Endodermal cell (in vitro differentiated cells): ENCODE results near the gene DTNA. TPM values are rescaled to one million over a fixed set of nuclear protein-coding genes. Genes with fewer than 3 reads are reported as not detected.

Experiments
- DNase-seq: peaks from one replicate; pipeline ENCODE4 v3.0.0-alpha.2; 2017
- H3K27ac ChIP-seq: 2 replicates; pipeline ENCODE4 v1.5.1; 2013; ENCODE audit warnings: mild to moderate bottlenecking, low read depth, low read length, moderate library complexity
- H3K27me3 ChIP-seq: 2 replicates; pipeline ENCODE4 v1.6.1; 2013; ENCODE audit warnings: mild to moderate bottlenecking, low read length, moderate library complexity; ENCODE audit not compliant: insufficient read depth, control insufficient read depth, poor library complexity, severe bottlenecking
- H3K36me3 ChIP-seq: 2 replicates; pipeline ENCODE4 v1.7.0; 2013; ENCODE audit warnings: mild to moderate bottlenecking, low read length, moderate library complexity; ENCODE audit not compliant: control insufficient read depth, insufficient read depth
- H3K4me1 ChIP-seq: one replicate; pipeline ENCODE4 v1.7.0; 2013; ENCODE audit warnings: low read length; ENCODE audit not compliant: control insufficient read depth, insufficient read depth
- H3K4me3 ChIP-seq: 2 replicates; pipeline ENCODE4 v1.5.1; 2013; ENCODE audit warnings: mild to moderate bottlenecking, low read length, moderate library complexity
- H3K9ac ChIP-seq: 2 replicates; pipeline ENCODE4 v1.6.1; 2013; ENCODE audit warnings: mild to moderate bottlenecking, low read length, moderate library complexity; ENCODE audit not compliant: poor library complexity, severe bottlenecking; ENCODE audit errors: extremely low read depth
- H3K9me3 ChIP-seq: 2 replicates; pipeline ENCODE4 v1.6.1; 2013; ENCODE audit warnings: mild to moderate bottlenecking, low read length, moderate library complexity; ENCODE audit not compliant: control insufficient read depth
- H3K27ac Mint-ChIP-seq: 2 replicates; pipeline ENCODE4 v1.8.0; 2020; ENCODE audit warnings: mixed read lengths
- H3K27me3 Mint-ChIP-seq: 2 replicates; pipeline ENCODE4 v1.8.0; 2021; ENCODE audit warnings: mild to moderate bottlenecking, mixed read lengths; ENCODE audit not compliant: insufficient read depth
- H3K36me3 Mint-ChIP-seq: 2 replicates; pipeline ENCODE4 v1.8.0; 2020; ENCODE audit warnings: low read depth, mixed read lengths
- H3K4me1 Mint-ChIP-seq: 2 replicates; pipeline ENCODE4 v1.8.0; 2020; ENCODE audit warnings: mixed read lengths
- H3K4me3 Mint-ChIP-seq: 2 replicates; pipeline ENCODE4 v1.8.0; 2020; ENCODE audit warnings: mild to moderate bottlenecking, moderate library complexity, mixed read lengths
- H3K9me3 Mint-ChIP-seq: 2 replicates; pipeline ENCODE4 v1.8.0; 2020; ENCODE audit warnings: mild to moderate bottlenecking, mixed read lengths
- WGBS, 2 experiments: methylation state at CpG; one replicate each; pipeline versions ENCODE4 v1.1.5 to v1.1.7; 2013; ENCODE audit warnings: missing lambda C conversion rate in 2 of 2, mixed read lengths in 1 of 2; ENCODE audit not compliant: insufficient coverage in 1 of 2, insufficient read length in 1 of 2; 5-methylcytosine and 5-hydroxymethylcytosine counted together
- total RNA-seq, 2 donors: library from RNA; stranded (reverse); fragmentation: NEBNext Ultra II Directional in 1 of 2; extraction: Animal tissue kit (Norgen Biotek cat#: 25700) in 1 of 2; gene quantifications; 2 replicates in 1 of 2; 3 replicates in 1 of 2; pipeline ENCODE4 v1.2.1, GENCODE V29; 2021
- TF ChIP-seq, protein P1 (sequence below): fragments of 200-600 bp; sonication (generic); conservative IDR thresholded peaks from 2 replicates; pipeline ENCODE4 v1.5.0; 2021; ENCODE audit warnings: antibody characterized with exemption, mild to moderate bottlenecking

DTNA gene
- total RNA-seq, 2 donors from 2014 or later: 45.6 to 51.6 TPM

GRCh38 chr18:34808389-34808788 is 98.3 kb downstream of the DTNA start:
- TF ChIP-seq, protein P1, sequence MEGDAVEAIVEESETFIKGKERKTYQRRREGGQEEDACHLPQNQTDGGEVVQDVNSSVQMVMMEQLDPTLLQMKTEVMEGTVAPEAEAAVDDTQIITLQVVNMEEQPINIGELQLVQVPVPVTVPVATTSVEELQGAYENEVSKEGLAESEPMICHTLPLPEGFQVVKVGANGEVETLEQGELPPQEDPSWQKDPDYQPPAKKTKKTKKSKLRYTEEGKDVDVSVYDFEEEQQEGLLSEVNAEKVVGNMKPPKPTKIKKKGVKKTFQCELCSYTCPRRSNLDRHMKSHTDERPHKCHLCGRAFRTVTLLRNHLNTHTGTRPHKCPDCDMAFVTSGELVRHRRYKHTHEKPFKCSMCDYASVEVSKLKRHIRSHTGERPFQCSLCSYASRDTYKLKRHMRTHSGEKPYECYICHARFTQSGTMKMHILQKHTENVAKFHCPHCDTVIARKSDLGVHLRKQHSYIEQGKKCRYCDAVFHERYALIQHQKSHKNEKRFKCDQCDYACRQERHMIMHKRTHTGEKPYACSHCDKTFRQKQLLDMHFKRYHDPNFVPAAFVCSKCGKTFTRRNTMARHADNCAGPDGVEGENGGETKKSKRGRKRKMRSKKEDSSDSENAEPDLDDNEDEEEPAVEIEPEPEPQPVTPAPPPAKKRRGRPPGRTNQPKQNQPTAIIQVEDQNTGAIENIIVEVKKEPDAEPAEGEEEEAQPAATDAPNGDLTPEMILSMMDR: no peak

DNA sequence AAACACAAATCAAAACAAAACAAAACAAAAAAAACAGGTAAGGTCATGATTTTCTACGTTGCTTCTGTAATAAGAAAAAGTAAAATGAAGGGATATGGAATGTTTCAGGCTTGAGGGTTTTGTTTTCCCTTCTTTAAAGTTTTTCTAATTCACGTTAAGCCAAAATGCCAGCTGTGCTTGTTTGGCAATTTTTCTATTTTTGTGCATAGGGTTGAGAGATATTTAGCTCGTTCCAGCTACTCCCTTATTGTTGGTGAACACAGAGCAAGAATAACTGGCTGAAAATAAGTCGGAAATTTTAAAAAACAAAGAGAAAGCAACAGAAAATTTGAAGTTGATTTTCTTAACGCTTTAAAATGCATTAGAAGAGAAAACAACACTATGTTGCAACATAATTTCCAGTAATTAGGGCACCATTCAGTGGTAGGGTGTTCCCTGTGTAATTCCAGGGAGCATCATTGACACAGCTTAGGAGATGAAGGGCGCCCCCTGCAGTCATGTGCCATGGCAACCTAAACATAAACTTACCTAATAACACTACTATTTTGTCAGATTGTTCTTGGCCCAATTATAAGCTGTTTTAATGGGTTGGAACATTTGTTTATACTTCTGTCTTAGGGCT is 99.5 kb downstream of the DTNA start:
- H3K36me3 Mint-ChIP-seq: peaks cover 12% of the 10 kb centered on the region
- H3K27me3 ChIP-seq: no peaks in the 10 kb centered on the region
- H3K9ac ChIP-seq: no peak overlapping the region
- no peaks in the 10 kb centered on the region for H3K36me3 ChIP-seq
- no peak overlapping the region for H3K4me3 Mint-ChIP-seq
- 76 to 93% methylated on average over 4 to 6 of the region's 6 CpGs for WGBS, 2 experiments
- no peaks in the 10 kb centered on the region for H3K9me3 ChIP-seq
- H3K27me3 Mint-ChIP-seq: no peaks in the 10 kb centered on the region
- peaks cover 3% of the 10 kb centered on the region for H3K4me1 ChIP-seq
- H3K27ac Mint-ChIP-seq: no peak overlapping the region
- H3K4me3 ChIP-seq: no peak overlapping the region
- TF ChIP-seq, protein P1: peak; percentile 84
- H3K4me1 Mint-ChIP-seq: peaks cover 16% of the 10 kb centered on the region
- H3K9me3 Mint-ChIP-seq: no peaks in the 10 kb centered on the region
- peak; percentile 86 for DNase-seq
- no peak overlapping the region for H3K27ac ChIP-seq

More at GRCh38 chr18:34808389-34808788, 98.3 kb downstream of the DTNA start:
- peaks cover 10% of the 10 kb centered on the region for H3K36me3 Mint-ChIP-seq
- H3K9ac ChIP-seq: no peak overlapping the region
- no peaks in the 10 kb centered on the region for H3K27me3 Mint-ChIP-seq
- no peaks in the 10 kb centered on the region for H3K27me3 ChIP-seq
- no peaks in the 10 kb centered on the region for H3K9me3 ChIP-seq
- no CpG with 5 or more reads among the region's 1 CpG for WGBS, 2 experiments
- peaks cover 3% of the 10 kb centered on the region for H3K4me1 ChIP-seq
- peaks cover 16% of the 10 kb centered on the region for H3K4me1 Mint-ChIP-seq
- H3K9me3 Mint-ChIP-seq: no peaks in the 10 kb centered on the region
- H3K4me3 ChIP-seq: no peak overlapping the region
- DNase-seq: no peak
- no peak overlapping the region for H3K27ac Mint-ChIP-seq
- H3K36me3 ChIP-seq: no peaks in the 10 kb centered on the region
- H3K27ac ChIP-seq: no peak overlapping the region
- no peak overlapping the region for H3K4me3 Mint-ChIP-seq

DNA sequence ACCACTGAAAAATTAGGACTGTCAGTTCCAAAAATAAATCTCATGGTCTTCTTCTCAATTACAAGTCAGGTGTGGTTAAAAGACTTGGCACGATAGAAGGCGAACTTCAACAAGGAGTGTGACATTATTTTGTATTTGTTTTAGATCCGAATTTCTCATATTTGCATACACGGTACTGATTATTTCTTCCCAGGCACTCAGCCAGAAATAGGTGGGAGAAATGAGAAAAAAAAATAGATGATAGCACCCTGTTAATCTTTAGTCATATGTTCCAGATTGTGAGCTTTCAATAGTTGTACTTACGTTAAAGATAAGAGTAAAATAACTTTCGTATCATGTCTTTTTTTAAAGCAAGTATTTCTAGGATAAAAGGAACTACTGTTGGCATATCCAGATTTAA is 106.1 kb downstream of the DTNA start:
- H3K4me1 Mint-ChIP-seq: peaks cover 6% of the 10 kb centered on the region

More for the DNA sequence above, 106.1 kb downstream of the DTNA start:
- no peaks in the 10 kb centered on the region for H3K27me3 ChIP-seq
- H3K27ac ChIP-seq: no peak overlapping the region
- no peaks in the 10 kb centered on the region for H3K27me3 Mint-ChIP-seq
- H3K4me1 ChIP-seq: no peaks in the 10 kb centered on the region
- no peaks in the 10 kb centered on the region for H3K9me3 Mint-ChIP-seq
- H3K4me3 Mint-ChIP-seq: no peak overlapping the region
- H3K36me3 Mint-ChIP-seq: peaks cover 12% of the 10 kb centered on the region
- H3K4me3 ChIP-seq: no peak overlapping the region
- no peak overlapping the region for H3K9ac ChIP-seq
- H3K27ac Mint-ChIP-seq: no peak overlapping the region
- TF ChIP-seq, protein P1: no peak
- 95 to 100% methylated on average over 3 to 6 of the region's 6 CpGs for WGBS, 2 experiments
- no peaks in the 10 kb centered on the region for H3K36me3 ChIP-seq
- no peaks in the 10 kb centered on the region for H3K9me3 ChIP-seq
- DNase-seq: no peak
